Omental fat pad (tissue), 4 donors: ENCODE data around the gene SAMD15. TPM values are rescaled to one million over a fixed set of nuclear protein-coding genes. Genes with fewer than 3 reads are reported as not detected.

ENCODE experiments used
- ATAC-seq: fragments of 150-250 bp; one replicate; pipeline ENCODE4 v1.9.1; 2016; ENCODE audit warnings: mild to moderate bottlenecking, moderate library complexity; ENCODE audit not compliant: low FRiP score
- DNase-seq: peaks from one replicate; pipeline ENCODE4 v3.0.0-alpha.2; 2019; ENCODE audit warnings: low spot score
- CTCF ChIP-seq, 3 donors: fragments of 450-650 bp; IDR thresholded peaks; one replicate each; pipeline ENCODE4 v1.5.1; 2016 to 2017; ENCODE audit warnings: antibody characterized with exemption in 3 of 3, mild to moderate bottlenecking in 3 of 3, moderate library complexity in 2 of 3
- total RNA-seq, 4 donors: library from RNA; depleted of rRNA; stranded (reverse); fragments of >200 nt; gene quantifications; one replicate each; pipeline ENCODE4 v1.1.0, GENCODE V29; 2016

Gene SAMD15
- total RNA-seq, 4 donors from 2014 or later = 0.25 to 2.2 (median 0.84) TPM; not detected in 1

GRCh38 chr14:77353469-77354141 is 23.6 kb upstream of the SAMD15 start:
- TF ChIP-seq CTCF (IDR thresholded peaks at IDR 0.05) = no peak
- DNase-seq (no peak), ATAC-seq (no peak)

- no peak for TF ChIP-seq CTCF (IDR thresholded peaks at IDR 0.05)
- DNase-seq = no peak
- ATAC-seq = no peak
Observed at GRCh38 chr14:77355811-77356210, 21.4 kb upstream of the SAMD15 start.

- no peak for DNase-seq
- no peak for ATAC-seq
- no peak for TF ChIP-seq CTCF (IDR thresholded peaks at IDR 0.05)
Observed at GRCh38 chr14:77356899-77357298, 20.3 kb upstream of the SAMD15 start.

GRCh38 chr14:77359626-77360025 is 17.6 kb upstream of the SAMD15 start:
- ATAC-seq (no peak), DNase-seq (no peak)
- no peak for TF ChIP-seq CTCF (IDR thresholded peaks at IDR 0.05)

- TF ChIP-seq CTCF (IDR thresholded peaks at IDR 0.05) = no peak
- DNase-seq (no peak), ATAC-seq (no peak)
Observed at GRCh38 chr14:77364146-77364545, 13.0 kb upstream of the SAMD15 start.

GRCh38 chr14:77369285-77369684 is 7.9 kb upstream of the SAMD15 start:
- TF ChIP-seq CTCF (IDR thresholded peaks at IDR 0.05) = no peak
- no peak for ATAC-seq
- no peak for DNase-seq

- TF ChIP-seq CTCF (IDR thresholded peaks at IDR 0.05) = no peak
- ATAC-seq (no peak), DNase-seq (no peak)
Observed at GRCh38 chr14:77372304-77372841, 4.8 kb upstream of the SAMD15 start.
